Activated CD4-positive, alpha-beta memory T cell treated with anti-CD3 and anti-CD28 coated beads for 36 hours (primary cell): ENCODE measurements around the gene BSDC1. TPM values are rescaled to one million over a fixed set of nuclear protein-coding genes. Genes with fewer than 3 reads are reported as not detected.
"Not testable (repeated sequence)": the region's sequence is repeated elsewhere in the genome, so short reads cannot be mapped to it uniquely, and the experiment has no call there.

Experiments
- CTCF ChIA-PET: fragments of 350-600 bp; sonication (Branson Sonifier 250); formaldehyde crosslinking; loops from one replicate; lab custom pipeline; 2021; ENCODE audit warnings: antibody characterized with exemption, inconsistent platforms; lab: Charles Lee
- POLR2A ChIA-PET: fragments of 350-600 bp; sonication (Branson Sonifier 250); formaldehyde crosslinking; loops from one replicate; lab custom pipeline; 2021; ENCODE audit warnings: antibody characterized with exemption; lab: Charles Lee
- DNase-seq: peaks from one replicate; pipeline ENCODE4 v3.0.0-alpha.2; 2020
- H3K27ac Mint-ChIP-seq: one replicate; pipeline ENCODE4 v1.8.0; 2021; ENCODE audit warnings: mixed read lengths
- H3K27me3 Mint-ChIP-seq: one replicate; pipeline ENCODE4 v1.8.0; 2021; ENCODE audit warnings: mixed read lengths
- H3K36me3 Mint-ChIP-seq: one replicate; pipeline ENCODE4 v1.8.0; 2021; ENCODE audit warnings: mixed read lengths
- H3K4me1 Mint-ChIP-seq: one replicate; pipeline ENCODE4 v1.8.0; 2021; ENCODE audit warnings: low read depth, mixed read lengths
- H3K4me3 Mint-ChIP-seq: one replicate; pipeline ENCODE4 v1.8.0; 2021; ENCODE audit warnings: mild to moderate bottlenecking, mixed read lengths
- H3K9me3 Mint-ChIP-seq: one replicate; pipeline ENCODE4 v1.8.0; 2021; ENCODE audit warnings: mixed read lengths
- intact Hi-C: fragments of 100-400 bp; cut with micrococcal nuclease; formaldehyde crosslinking; loops from one replicate; pipeline ENCODE4 v1.15.1; 2023
- total RNA-seq, 2 experiments: library from RNA; stranded (reverse); gene quantifications; one replicate each; pipeline ENCODE4 v1.2.3, GENCODE V29; 2021

Gene BSDC1
- total RNA-seq, 2 experiments from 2014 or later = 32.1 to 33.2 TPM

DNA sequence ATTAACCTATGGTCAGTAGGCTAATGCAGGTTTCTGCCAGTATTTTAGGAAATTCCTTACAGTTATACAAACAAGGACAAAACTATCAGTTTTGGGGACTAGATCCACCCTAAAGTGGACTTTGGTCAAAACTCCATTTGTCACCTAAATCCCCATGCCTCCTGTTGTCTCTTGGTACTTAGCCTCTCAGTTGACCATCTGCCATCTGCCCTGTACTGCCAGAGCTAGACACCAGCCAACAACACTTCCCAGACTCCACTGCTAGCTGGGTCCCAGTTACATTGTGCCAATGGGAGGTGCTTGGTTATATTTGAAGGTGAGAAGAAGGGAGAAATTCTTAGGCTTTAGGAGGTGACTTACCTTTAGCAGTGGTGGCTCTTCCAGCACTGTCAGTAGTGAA, 17.0 kb upstream of the BSDC1 start:
- Mint-ChIP-seq H3K9me3 (no peaks in the 10 kb centered on the region), H3K4me3 (no peak overlapping the region), H3K36me3 (no peaks in the 10 kb centered on the region), H3K27me3 (peaks cover 5% of the 10 kb centered on the region), H3K4me1 (peaks cover 4% of the 10 kb centered on the region), H3K27ac (no peak overlapping the region)
- POLR2A ChIA-PET = no interaction called here
- CTCF ChIA-PET = interaction anchor here (1.2 to 2.6 kb wide), 4 partner anchors 10 to 195 kb away, joined by 4 to 20 read pairs (median 6); no protein-coding TSS in a partner anchor
- intact Hi-C loops = loop anchor here (5.0 kb wide), 1 partner anchor 74 kb away; the partner anchor contains the start of gene MARCKSL1
- no peak for DNase-seq

DNA sequence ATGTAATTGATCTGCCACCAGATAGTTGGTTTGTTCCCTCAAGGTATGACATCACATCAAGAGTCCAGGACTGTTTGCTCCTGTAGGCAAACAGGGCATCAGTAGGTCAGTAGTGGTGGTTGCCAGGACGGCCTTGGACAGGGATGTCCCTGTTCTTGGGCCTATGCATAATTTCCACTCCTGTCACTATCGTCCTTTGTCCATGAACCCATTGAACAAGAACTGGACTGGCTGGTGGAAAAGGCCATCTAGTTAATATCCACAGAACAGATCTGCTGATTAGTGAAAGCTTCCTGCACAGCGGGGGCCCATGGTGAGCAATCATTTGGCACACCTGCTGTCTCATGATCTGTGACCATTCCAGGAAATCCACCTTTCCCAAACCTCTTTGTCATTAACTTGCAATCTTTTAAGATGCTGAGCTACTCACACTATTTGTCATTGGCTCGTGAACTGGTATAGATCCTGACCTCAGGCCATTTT, 12.4 kb upstream of the BSDC1 start:
- H3K4me1 Mint-ChIP-seq = no peaks in the 10 kb centered on the region
- ChIA-PET POLR2A (interaction anchor here (0.5 kb wide), 1 partner anchor 499 kb away, joined by 4 read pairs; no protein-coding TSS in a partner anchor), CTCF (no interaction called here)
- no peaks in the 10 kb centered on the region for H3K36me3 Mint-ChIP-seq
- H3K9me3 Mint-ChIP-seq = no peaks in the 10 kb centered on the region
- H3K4me3 Mint-ChIP-seq = no peak overlapping the region
- H3K27ac Mint-ChIP-seq = no peak overlapping the region
- no peaks in the 10 kb centered on the region for H3K27me3 Mint-ChIP-seq
- no peak for DNase-seq
- intact Hi-C loops = no loop called here

- Mint-ChIP-seq H3K4me1 (no peaks in the 10 kb centered on the region), H3K27me3 (no peaks in the 10 kb centered on the region), H3K27ac (no peak overlapping the region), H3K4me3 (no peak overlapping the region), H3K9me3 (no peaks in the 10 kb centered on the region), H3K36me3 (no peaks in the 10 kb centered on the region)
- DNase-seq = no peak
- intact Hi-C loops = no loop called here
- ChIA-PET CTCF (interaction anchor here (1.4 kb wide), 1 partner anchor 10 kb away, joined by 6 read pairs; no protein-coding TSS in a partner anchor), POLR2A (no interaction called here)
Observed at GRCh38 chr1:32405672-32406467, 11.6 kb upstream of the BSDC1 start.

DNA sequence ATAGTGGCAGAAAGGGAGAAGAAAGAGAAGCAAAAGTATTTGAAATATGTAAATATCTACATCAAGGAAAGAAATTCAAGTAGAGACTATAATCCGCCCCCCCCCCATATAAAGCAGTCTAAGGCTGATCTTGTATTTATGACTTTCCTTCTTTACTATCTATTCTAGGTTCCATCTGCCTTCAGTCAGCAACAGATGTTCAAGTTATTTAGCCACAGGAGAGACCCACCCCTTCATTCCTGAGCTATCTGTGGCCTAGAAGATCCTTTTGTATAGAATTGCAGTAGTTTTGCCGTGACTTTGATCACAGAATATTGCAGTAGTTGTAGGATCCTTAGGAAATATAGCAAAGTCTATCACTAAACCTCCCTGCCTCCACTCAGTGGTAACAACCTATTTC, 10.7 kb upstream of the BSDC1 start:
- Mint-ChIP-seq H3K36me3 (no peaks in the 10 kb centered on the region), H3K4me1 (peaks cover 2% of the 10 kb centered on the region), H3K4me3 (no peak overlapping the region), H3K9me3 (no peaks in the 10 kb centered on the region), H3K27ac (no peak overlapping the region), H3K27me3 (no peaks in the 10 kb centered on the region)
- intact Hi-C loops = no loop called here
- ChIA-PET CTCF (interaction anchor here (0.7 to 1.4 kb wide), 4 partner anchors 11 to 68 kb away, joined by 3 to 6 read pairs (median 4); partner anchors contain the start of gene BSDC1), POLR2A (no interaction called here)
- no peak for DNase-seq

GRCh38 chr1:32400876-32401631, 6.8 kb upstream of the BSDC1 start:
- Mint-ChIP-seq H3K9me3 (peaks cover 2% of the 10 kb centered on the region), H3K27me3 (no peaks in the 10 kb centered on the region), H3K27ac (peak overlapping the region; percentile 57), H3K4me1 (peaks cover 2% of the 10 kb centered on the region), H3K4me3 (no peak overlapping the region), H3K36me3 (no peaks in the 10 kb centered on the region)
- peak; percentile 68 for DNase-seq
- intact Hi-C loops = loop anchor here (1.0 kb wide), 1 partner anchor 13 kb away; no protein-coding TSS in a partner anchor
- CTCF ChIA-PET = interaction anchor here (0.6 to 3.4 kb wide), 25 partner anchors 10 to 726 kb away, joined by 3 to 56 read pairs (median 3); partner anchors contain the start of gene CCDC28B
- POLR2A ChIA-PET = no interaction called here

GRCh38 chr1:32399843-32400242, 5.6 kb upstream of the BSDC1 start:
- no peaks in the 10 kb centered on the region for H3K36me3 Mint-ChIP-seq
- no peak overlapping the region for H3K4me3 Mint-ChIP-seq
- no peaks in the 10 kb centered on the region for H3K27me3 Mint-ChIP-seq

GRCh38 chr1:32398401-32398800, 4.2 kb upstream of the BSDC1 start:
- intact Hi-C loops = no loop called here

More at GRCh38 chr1:32399843-32400242, 5.6 kb upstream of the BSDC1 start:
- intact Hi-C loops = no loop called here
- Mint-ChIP-seq H3K27ac (no peak overlapping the region), H3K9me3 (peaks cover 2% of the 10 kb centered on the region), H3K4me1 (peaks cover 6% of the 10 kb centered on the region)
- ChIA-PET CTCF (interaction anchor here (1.0 to 3.4 kb wide), 12 partner anchors 11 to 725 kb away, joined by 3 to 56 read pairs (median 4); partner anchors contain the start of gene CCDC28B), POLR2A (interaction anchor here (0.6 kb wide), 1 partner anchor 78 kb away, joined by 4 read pairs; no protein-coding TSS in a partner anchor)
- no peak for DNase-seq

DNA sequence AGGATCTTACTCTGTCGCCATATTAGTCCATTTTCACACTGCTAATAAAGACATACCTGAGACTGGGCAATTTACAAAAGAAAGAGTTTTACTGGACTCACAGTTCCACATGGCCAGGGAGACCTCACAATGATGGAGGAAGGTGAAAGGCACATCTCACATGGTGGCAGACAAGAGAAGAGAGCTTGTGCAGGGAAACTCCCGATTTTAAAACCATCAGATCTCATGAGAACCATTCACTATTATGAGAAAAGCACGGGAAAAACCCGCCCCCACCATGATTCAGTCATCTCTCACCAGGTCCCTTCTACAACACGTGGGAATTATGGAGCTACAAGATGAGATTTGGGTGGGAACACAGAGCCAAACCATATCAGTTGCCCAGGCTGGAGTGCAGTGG, 2.3 kb upstream of the BSDC1 start:
- intact Hi-C loops, POLR2A ChIA-PET, H3K27me3 Mint-ChIP-seq, H3K4me3 Mint-ChIP-seq, H3K27ac Mint-ChIP-seq, H3K9me3 Mint-ChIP-seq, H3K36me3 Mint-ChIP-seq, DNase-seq: not testable (repeated sequence)
- peaks cover 24% of the 10 kb centered on the region for H3K4me1 Mint-ChIP-seq
- CTCF ChIA-PET = interaction anchor here (0.6 to 1.8 kb wide), 2 partner anchors 148 to 249 kb away, joined by 3 to 4 read pairs; no protein-coding TSS in a partner anchor

More at GRCh38 chr1:32398401-32398800, 4.2 kb upstream of the BSDC1 start:
- Mint-ChIP-seq H3K4me3 (no peak overlapping the region), H3K9me3 (peaks cover 2% of the 10 kb centered on the region), H3K4me1 (peaks cover 15% of the 10 kb centered on the region), H3K27ac (no peak overlapping the region), H3K36me3 (peaks cover 3% of the 10 kb centered on the region), H3K27me3 (no peaks in the 10 kb centered on the region)
- POLR2A ChIA-PET = no interaction called here
- no peak for DNase-seq
- CTCF ChIA-PET = interaction anchor here (1.4 kb wide), 1 partner anchor 13 kb away, joined by 4 read pairs; no protein-coding TSS in a partner anchor

DNA sequence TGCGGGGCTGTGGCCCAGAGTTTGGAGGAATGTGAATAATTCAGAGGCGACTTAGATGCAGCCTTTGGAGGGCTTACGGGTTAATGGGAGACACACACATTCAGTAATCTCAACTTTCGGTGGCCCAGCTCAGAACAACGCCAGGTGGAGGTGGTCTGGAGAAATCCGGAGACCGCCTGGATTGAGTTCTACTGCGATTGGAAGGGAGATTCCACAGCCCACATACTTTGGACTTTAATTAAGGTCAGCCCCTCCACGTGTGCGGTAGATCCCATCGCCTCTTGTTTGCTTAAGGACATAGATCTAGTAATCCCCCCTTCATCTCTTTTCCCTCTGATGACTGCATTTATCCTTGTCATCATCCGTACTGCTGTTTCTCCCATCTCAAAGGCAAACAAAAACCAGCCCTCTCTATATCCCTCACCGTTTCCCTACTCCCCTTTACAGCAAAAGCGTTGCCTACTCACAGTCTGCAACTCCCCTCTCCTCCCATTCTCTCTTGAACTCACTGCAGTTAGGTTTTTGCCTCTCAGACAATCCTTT, 720 bp upstream of the BSDC1 start:
- no peak for DNase-seq
- Mint-ChIP-seq H3K36me3 (peaks cover 5% of the 10 kb centered on the region), H3K9me3 (peaks cover 2% of the 10 kb centered on the region), H3K4me3 (peak overlapping the region; percentile 94), H3K4me1 (peaks cover 22% of the 10 kb centered on the region), H3K27ac (peak overlapping the region; percentile 90), H3K27me3 (no peaks in the 10 kb centered on the region)
- CTCF ChIA-PET = interaction anchor here (0.7 to 3.1 kb wide), 11 partner anchors 17 to 606 kb away, joined by 3 to 17 read pairs (median 3); partner anchors contain the start of genes MARCKSL1 and TMEM39B
- POLR2A ChIA-PET = interaction anchor here (0.7 to 2.1 kb wide), 13 partner anchors 9 to 256 kb away, joined by 3 to 11 read pairs (median 3); partner anchors contain the start of genes MARCKSL1, RBBP4, TXLNA and ZBTB8OS
- intact Hi-C loops = loop anchor here (1.0 to 2.0 kb wide), 5 partner anchors 56 to 323 kb away; partner anchors contain the start of genes EIF3I, HDAC1, LCK and TMEM234

DNA sequence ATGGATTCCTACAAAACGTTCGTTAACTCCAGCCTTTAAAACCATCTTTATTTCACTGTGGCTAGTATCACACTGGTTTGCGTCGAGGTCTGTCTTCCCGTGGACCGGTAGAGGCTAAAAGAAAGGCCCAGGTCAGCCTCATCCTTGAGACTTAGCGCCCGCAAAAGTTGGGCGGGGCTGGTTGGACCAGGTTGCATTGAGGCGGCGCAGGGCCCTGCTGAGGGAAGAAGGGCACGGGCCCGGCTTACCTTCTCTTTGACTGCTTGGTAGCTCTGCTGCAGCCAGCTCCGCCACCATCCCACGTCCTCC, 455 bp downstream of the BSDC1 start:
- Mint-ChIP-seq H3K27me3 (no peaks in the 10 kb centered on the region), H3K36me3 (peaks cover 5% of the 10 kb centered on the region), H3K9me3 (peaks cover 2% of the 10 kb centered on the region), H3K4me3 (peak overlapping the region; percentile 94), H3K4me1 (peaks cover 22% of the 10 kb centered on the region), H3K27ac (peak overlapping the region; percentile 90)
- peak; percentile 49 for DNase-seq
- POLR2A ChIA-PET = interaction anchor here (1.1 to 2.1 kb wide), 8 partner anchors 8 to 257 kb away, joined by 3 to 11 read pairs (median 4); partner anchors contain the start of genes MARCKSL1, RBBP4, TXLNA and ZBTB8OS
- CTCF ChIA-PET = interaction anchor here (1.0 to 3.1 kb wide), 7 partner anchors 11 to 178 kb away, joined by 3 to 17 read pairs (median 4); partner anchors contain the start of gene MARCKSL1
- intact Hi-C loops = loop anchor here (1.0 to 2.0 kb wide), 5 partner anchors 55 to 321 kb away; partner anchors contain the start of genes EIF3I, HDAC1, LCK and TMEM234

GRCh38 chr1:32393136-32393535, 1.1 kb downstream of the BSDC1 start:
- Mint-ChIP-seq H3K27ac (peak overlapping the region; percentile 90), H3K4me3 (peak overlapping the region; percentile 94), H3K36me3 (peaks cover 5% of the 10 kb centered on the region), H3K27me3 (no peaks in the 10 kb centered on the region), H3K9me3 (peaks cover 2% of the 10 kb centered on the region), H3K4me1 (peaks cover 22% of the 10 kb centered on the region)
- intact Hi-C loops = no loop called here
- ChIA-PET POLR2A (interaction anchor here (1.6 kb wide), 3 partner anchors 8 to 258 kb away, joined by 4 to 6 read pairs (median 4); partner anchors contain the start of genes RBBP4 and ZBTB8OS), CTCF (interaction anchor here (1.2 to 3.1 kb wide), 3 partner anchors 16 to 177 kb away, joined by 4 to 17 read pairs (median 11); no protein-coding TSS in a partner anchor)
- peak; percentile 40 for DNase-seq
